ENCODE data around the gene C20orf202.

C20orf202 gene

DNA sequence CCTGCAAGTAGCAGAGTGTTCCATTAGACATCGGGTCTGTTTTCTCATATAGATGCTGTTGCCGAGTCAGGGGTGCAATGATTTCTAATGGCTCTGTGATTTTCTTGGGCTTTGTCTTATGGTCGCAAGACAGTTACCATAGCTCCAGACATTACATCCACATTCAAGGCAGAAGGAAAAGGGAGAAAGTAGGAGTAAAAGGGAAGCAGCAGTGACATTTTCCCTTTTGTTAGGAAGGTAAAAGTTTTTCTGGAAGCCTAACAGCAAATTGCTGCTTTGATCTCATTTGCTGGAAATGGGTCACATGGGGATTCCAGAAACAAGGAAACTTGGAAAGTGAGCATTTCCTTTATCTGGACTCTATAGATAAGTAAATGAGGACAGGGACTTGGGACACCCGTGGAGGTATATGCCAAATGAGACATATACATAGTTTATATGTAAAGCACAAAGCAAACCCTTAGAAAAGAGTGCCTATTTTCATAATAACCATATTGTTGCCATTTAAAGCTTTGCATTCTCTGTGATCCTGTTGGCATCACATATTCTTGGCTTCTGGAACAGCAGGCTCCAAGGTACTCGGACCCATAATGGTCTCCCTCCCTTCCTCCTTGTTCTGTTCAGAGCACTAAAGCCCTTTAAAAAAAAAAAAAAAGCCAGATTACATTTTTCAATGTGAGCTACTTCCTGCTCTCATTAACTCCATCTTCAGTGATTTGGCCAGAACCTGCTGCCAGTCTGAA lies at the start of gene C20orf202:
Gene C20orf202 (plus strand): TSS at position 693 of the 743 bp plus-strand sequence. CDS start 132 bp downstream, outside the sequence.
- DNase-seq, result no peak

DNA sequence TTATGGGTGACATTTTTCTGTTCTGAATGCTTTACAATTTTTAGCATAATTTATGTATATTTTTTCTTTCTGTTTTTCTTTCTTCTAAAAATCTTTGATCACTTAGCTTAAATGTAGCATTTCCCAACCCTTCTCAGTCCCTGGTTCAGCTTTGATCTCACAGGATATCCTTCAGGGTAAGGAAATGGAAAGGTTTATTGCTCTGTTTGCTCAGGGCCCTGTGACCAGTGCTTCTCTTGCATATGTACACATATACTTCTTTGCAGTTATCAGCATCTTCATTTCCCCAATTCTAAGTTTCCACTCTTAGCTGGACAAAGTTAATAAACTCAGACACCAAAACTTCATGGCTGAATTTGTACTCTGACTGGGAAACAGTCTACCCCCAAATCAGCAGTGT lies 49.0 kb upstream of the C20orf202 start:
- DNase-seq, result no peak

DNA sequence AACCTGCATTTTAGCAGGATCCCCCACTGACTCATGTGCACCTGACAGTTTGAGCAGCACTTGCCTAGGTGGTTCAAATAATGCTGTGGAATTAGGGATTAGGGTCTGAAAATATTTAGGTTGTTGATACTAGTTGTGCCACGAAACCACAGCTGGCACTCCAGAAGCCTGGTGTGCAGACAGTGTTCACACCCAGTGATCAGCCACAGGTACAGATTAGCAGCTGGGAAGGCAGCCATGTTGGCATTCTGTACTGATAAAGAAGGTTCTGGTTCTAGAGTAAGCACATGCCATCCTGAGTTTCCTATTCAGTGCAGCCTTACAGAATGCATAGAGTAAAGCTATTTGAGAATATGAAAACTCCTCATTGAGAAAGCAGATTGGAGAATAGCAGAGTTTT lies 48.6 kb upstream of the C20orf202 start:
- no peak for DNase-seq

GRCh38 chr20:1155342-1155741 lies 47.9 kb upstream of the C20orf202 start:
- DNase-seq, result no peak

- DNase-seq, result no peak
These were observed 42.8 kb upstream of the C20orf202 start for GRCh38 chr20:1160496-1160895.

- DNase-seq, result no peak
These were observed 42.3 kb upstream of the C20orf202 start for GRCh38 chr20:1160991-1161390.

DNA sequence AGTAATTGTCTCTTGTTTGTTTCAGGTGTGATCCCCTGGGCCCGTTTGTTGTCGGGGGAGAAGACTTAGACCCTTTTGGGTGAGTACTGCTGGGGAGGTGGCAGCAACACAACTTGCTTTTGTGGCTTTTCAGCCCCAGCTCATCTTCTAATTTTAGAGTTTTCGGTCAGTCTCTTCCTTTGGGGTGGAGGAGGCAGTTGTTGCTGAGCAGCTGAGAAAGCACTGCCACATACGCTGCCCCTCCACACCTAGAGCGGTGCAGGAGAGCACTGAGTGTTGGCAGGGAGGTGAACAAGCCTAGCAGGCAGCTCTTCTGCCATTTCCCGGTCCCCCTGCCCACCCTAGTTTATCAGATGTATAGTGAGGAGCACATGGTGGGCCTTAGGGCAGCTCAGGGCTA lies 40.1 kb upstream of the C20orf202 start:
- no peak for DNase-seq

- DNase-seq, result no peak
These were observed 39.6 kb upstream of the C20orf202 start for GRCh38 chr20:1163653-1164052.

DNA sequence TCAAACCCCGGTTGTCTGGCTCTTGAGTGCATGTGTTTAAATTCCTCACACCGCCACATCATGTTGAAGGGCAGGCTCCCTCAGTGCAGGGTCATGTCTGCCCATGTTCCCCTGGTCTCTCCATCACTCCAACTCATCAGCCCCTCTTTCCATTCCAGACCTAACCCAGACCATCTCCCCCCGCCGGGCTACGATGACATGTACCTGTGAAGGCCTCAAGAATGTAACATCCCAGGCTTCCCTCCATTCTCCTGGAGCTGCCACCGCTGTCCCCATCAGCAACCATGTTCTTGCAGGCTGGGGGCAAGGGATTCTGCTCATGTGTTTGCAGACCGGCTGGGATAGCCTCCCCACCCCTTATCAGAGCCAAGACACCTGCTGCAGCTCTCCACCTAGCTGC lies 38.4 kb upstream of the C20orf202 start:
- no peak for DNase-seq

DNA sequence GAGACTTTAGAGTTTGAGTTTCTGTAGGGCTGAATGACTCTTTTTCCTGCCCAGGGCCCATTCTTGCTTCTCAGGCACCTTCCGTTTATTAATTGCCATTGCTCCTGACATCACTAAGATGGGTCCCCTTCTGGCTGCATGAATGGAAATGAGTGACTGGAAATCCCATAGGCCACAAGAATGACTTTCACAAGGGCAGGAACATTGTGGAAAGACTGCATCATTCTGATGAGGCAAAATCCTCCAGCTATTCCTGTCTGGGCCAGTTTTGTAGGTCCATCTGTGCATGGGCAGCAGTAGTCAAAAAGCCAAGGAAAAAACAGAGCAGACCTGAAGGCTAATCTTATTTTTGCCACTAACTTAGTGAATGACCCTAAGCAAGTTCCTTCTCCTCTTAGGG lies 37.7 kb upstream of the C20orf202 start:
- DNase-seq, result no peak

- DNase-seq, result no peak
These were observed 37.3 kb upstream of the C20orf202 start for GRCh38 chr20:1165941-1166340.

GRCh38 chr20:1166948-1167720 lies 36.1 kb upstream of the C20orf202 start:
- no peak for DNase-seq

- DNase-seq, result no peak
These were observed 34.0 kb upstream of the C20orf202 start for GRCh38 chr20:1169224-1169623.

DNA sequence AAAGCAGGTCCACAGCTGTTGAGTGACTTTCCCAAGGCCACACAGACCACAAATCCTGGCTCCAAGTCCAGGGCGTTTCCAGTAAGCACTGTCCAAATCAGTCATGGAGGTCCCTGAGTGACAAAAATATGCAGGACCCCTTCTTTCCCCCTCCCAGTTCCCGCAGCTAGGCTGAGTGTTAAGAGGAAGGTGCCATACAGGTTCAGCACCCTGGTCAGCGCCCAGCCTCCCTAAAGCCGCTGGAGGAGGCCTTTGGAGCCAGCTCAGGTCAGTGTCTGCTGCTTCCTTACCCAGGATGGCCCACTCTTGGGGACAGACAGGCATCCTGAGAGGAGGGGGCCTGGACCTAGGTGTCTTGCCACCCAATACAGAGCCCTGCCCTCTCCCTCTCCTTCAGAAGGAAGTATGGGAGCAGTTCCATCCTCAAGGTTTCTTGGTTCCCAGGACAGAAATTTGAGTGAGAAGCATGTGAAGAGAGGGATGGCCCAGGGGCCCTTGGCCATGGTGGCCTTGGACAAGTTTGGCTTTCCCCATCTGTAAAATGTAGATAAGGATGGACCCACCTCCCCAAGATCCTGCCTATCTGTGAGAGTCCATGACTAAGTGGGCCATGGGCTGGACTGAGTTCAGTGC lies 31.7 kb upstream of the C20orf202 start:
- DNase-seq, result no peak

GRCh38 chr20:1173698-1174097 lies 29.6 kb upstream of the C20orf202 start:
- no peak for DNase-seq

GRCh38 chr20:1174787-1175186 lies 28.5 kb upstream of the C20orf202 start:
- no peak for DNase-seq

- no peak for DNase-seq
These were observed 25.6 kb upstream of the C20orf202 start for GRCh38 chr20:1177680-1178079.

DNA sequence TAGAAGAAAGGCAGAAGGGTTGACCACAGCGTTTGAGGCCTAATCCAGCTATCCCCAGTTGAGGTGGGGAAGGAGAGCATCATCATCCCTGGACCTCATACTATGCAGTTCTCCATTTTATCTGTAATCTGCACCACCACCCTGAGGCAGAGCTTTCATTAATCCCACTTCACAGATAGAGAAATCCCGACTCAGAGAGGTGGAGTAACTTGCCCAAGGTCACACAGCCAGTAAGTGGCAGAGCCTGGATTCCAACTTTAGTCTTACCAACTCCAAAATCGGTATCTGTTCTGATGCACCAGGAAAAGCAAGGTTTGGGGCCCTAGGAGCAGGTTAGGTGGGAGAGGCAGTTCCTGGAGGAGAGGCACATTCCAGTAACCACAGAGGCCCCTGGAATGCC lies 25.2 kb upstream of the C20orf202 start:
- DNase-seq, result no peak

DNA sequence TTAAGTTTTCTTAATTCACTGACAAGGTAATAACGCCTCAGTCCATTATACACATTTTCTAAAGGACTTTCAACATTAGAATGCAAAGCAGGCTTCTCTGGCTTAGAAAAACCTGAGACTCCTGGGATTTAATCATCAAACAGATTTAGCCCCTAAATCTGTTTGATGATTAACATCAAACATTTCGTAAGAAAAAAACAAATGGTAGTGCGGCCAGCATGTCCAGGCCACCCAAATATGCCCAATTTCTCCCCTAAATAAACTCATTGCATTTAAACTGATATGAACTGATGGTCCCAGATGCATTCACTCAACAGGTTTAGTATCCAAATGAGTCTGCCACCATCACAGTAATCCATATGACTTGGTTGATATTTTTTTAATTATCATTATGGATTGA lies 24.6 kb upstream of the C20orf202 start:
- no peak for DNase-seq

- DNase-seq, result no peak
These were observed 22.3 kb upstream of the C20orf202 start for GRCh38 chr20:1180949-1181348.

DNA sequence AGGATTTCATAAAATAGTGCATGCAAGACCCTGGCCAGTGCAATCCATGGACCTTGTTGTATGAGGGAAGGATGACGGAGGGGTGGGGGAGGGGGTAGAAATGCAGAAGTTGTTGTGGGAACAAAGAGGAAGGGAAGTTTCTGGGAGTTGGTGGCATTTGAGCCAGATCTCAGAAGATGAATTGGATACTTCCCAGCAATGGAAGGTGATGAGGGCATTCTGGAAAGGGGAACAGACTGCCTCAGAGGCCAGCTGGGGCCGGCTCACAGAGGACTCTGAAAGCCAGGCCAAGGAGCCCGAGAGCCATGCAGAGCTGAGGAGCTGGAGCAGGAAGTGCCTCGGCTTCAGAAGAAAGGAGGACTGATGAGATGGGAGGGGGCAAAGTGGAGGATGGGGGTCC lies 21.1 kb upstream of the C20orf202 start:
- DNase-seq, result no peak

- no peak for DNase-seq
These were observed 20.1 kb upstream of the C20orf202 start for GRCh38 chr20:1183153-1183552.

DNA sequence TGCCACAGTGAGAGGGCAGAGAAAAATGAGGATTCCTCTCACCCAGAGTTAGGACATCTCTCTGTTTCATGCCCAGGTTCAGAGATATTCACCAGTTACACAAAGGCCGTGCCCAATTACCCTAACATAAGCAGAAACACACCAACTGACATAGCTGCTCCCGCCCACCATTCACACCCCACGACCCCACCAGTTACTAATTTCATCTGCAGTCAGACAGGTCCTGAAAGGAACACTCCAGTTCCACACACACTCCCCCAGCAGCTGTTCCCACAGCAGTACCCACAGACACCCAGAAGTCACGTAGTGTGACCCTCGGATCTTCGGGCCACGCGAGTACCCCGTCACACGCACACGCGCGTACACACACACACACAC lies 19.0 kb upstream of the C20orf202 start:
- DNase-seq, result no peak
